GM21737 (cell line): ENCODE measurements around the gene ARMC2.
"Not testable (repeated sequence)": the region's sequence is repeated elsewhere in the genome, so short reads cannot be mapped to it uniquely, and the experiment has no call there.

Experiments
- ATAC-seq: cut with Tn5 transposase; IDR thresholded peaks from one replicate; pipeline ENCODE4 v1.9.1; 2021; ENCODE audit warnings: mild to moderate bottlenecking, moderate library complexity; ENCODE audit not compliant: unreplicated experiment

The ARMC2 gene

GRCh38 chr6:108832738-108833137 lies 15.5 kb upstream of the ARMC2 start:
- ATAC-seq, result no peak

GRCh38 chr6:108835218-108835850 lies 12.9 kb upstream of the ARMC2 start:
- no peak for ATAC-seq

- ATAC-seq, result no peak
These were observed 12.2 kb upstream of the ARMC2 start for GRCh38 chr6:108836061-108836460.

- no peak for ATAC-seq
These were observed 10.8 kb upstream of the ARMC2 start for GRCh38 chr6:108837236-108837971.

- no peak for ATAC-seq
These were observed 10.0 kb upstream of the ARMC2 start for GRCh38 chr6:108838101-108838717.

GRCh38 chr6:108839083-108839642 lies 9.1 kb upstream of the ARMC2 start:
- ATAC-seq, result no peak

GRCh38 chr6:108840919-108841318 lies 7.3 kb upstream of the ARMC2 start:
- ATAC-seq, result no peak

GRCh38 chr6:108841377-108841855 lies 6.8 kb upstream of the ARMC2 start:
- ATAC-seq, result no peak

- ATAC-seq, result no peak
These were observed 4.1 kb upstream of the ARMC2 start for GRCh38 chr6:108844135-108844534.

- no peak for ATAC-seq
These were observed 3.1 kb upstream of the ARMC2 start for GRCh38 chr6:108845145-108845544.

GRCh38 chr6:108846101-108846500 lies 2.1 kb upstream of the ARMC2 start:
- no peak for ATAC-seq

- ATAC-seq, result no peak
These were observed 1.6 kb upstream of the ARMC2 start for GRCh38 chr6:108846628-108847027.

GRCh38 chr6:108847738-108848115 lies 495 bp upstream of the ARMC2 start:
- no peak for ATAC-seq

GRCh38 chr6:108850669-108851465 lies 2.6 kb downstream of the ARMC2 start:
- no peak for ATAC-seq

GRCh38 chr6:108851756-108852155 lies 3.5 kb downstream of the ARMC2 start:
- ATAC-seq, result no peak

GRCh38 chr6:108853077-108853476 lies 4.9 kb downstream of the ARMC2 start:
- no peak for ATAC-seq

GRCh38 chr6:108862479-108863191 lies 14.4 kb downstream of the ARMC2 start:
- no peak for ATAC-seq

- ATAC-seq, result not testable (repeated sequence)
These were observed 17.6 kb downstream of the ARMC2 start for GRCh38 chr6:108865751-108866286.

GRCh38 chr6:108866798-108867197 lies 18.6 kb downstream of the ARMC2 start:
- no peak for ATAC-seq

GRCh38 chr6:108868647-108869046 lies 20.4 kb downstream of the ARMC2 start:
- ATAC-seq, result no peak
